H9 (cell line): ENCODE measurements around the gene KLHDC7B. TPM values are rescaled to one million over a fixed set of nuclear protein-coding genes. Genes with fewer than 3 reads are reported as not detected.

ENCODE experiments used
- DNase-seq: peaks from one replicate; pipeline ENCODE4 v3.0.0-alpha.2; 2017
- H2AFZ ChIP-seq: one replicate; pipeline ENCODE4 v1.6.1; 2013; ENCODE audit warnings: mild to moderate bottlenecking, low read length, control low read depth, moderate library complexity
- H2AK5ac ChIP-seq: 2 replicates; pipeline ENCODE4 v1.6.1; 2013; ENCODE audit warnings: low read length, control low read depth, mixed read lengths; ENCODE audit not compliant: insufficient read length
- H2BK120ac ChIP-seq: one replicate; pipeline ENCODE4 v1.6.1; 2013; ENCODE audit warnings: low read depth, mild to moderate bottlenecking, low read length, control low read depth, inconsistent platforms; ENCODE audit not compliant: poor library complexity, severe bottlenecking
- H2BK12ac ChIP-seq: 2 replicates; pipeline ENCODE4 v1.6.1; 2013; ENCODE audit warnings: low read length, control low read depth, mixed read lengths, low read depth; ENCODE audit not compliant: insufficient read length
- H2BK15ac ChIP-seq: 2 replicates; pipeline ENCODE4 v1.6.1; 2013; ENCODE audit warnings: low read depth, low read length, control low read depth
- H2BK20ac ChIP-seq: one replicate; pipeline ENCODE4 v1.6.1; 2013; ENCODE audit warnings: low read depth, mild to moderate bottlenecking, low read length, control low read depth, inconsistent platforms; ENCODE audit not compliant: poor library complexity, severe bottlenecking
- H2BK5ac ChIP-seq: 2 replicates; pipeline ENCODE4 v1.6.1; 2013; ENCODE audit warnings: low read length, control low read depth, mixed read lengths; ENCODE audit not compliant: insufficient read length
- H3K14ac ChIP-seq: 2 replicates; pipeline ENCODE4 v1.6.1; 2013; ENCODE audit warnings: low read length, control low read depth; ENCODE audit not compliant: insufficient read depth
- H3K18ac ChIP-seq: 2 replicates; pipeline ENCODE4 v1.6.1; 2013; ENCODE audit warnings: low read depth, mild to moderate bottlenecking, mixed read lengths, low read length, control low read depth; ENCODE audit not compliant: insufficient read length
- H3K23ac ChIP-seq: 2 replicates; pipeline ENCODE4 v1.6.1; 2013; ENCODE audit warnings: low read length, control low read depth, mixed read lengths, low read depth; ENCODE audit not compliant: insufficient read length
- H3K23me2 ChIP-seq: 2 replicates; pipeline ENCODE4 v1.6.1; 2013; ENCODE audit warnings: low read depth, mild to moderate bottlenecking, mixed read lengths, low read length, control low read depth; ENCODE audit not compliant: insufficient read length, poor library complexity, severe bottlenecking
- H3K27ac ChIP-seq: 2 replicates; pipeline ENCODE4 v1.5.1; 2013; ENCODE audit warnings: low read length, control low read depth, mixed read lengths, low read depth; ENCODE audit not compliant: insufficient read length
- H3K27me3 ChIP-seq: 2 replicates; pipeline ENCODE4 v1.6.1; 2013; ENCODE audit warnings: low read length, control low read depth, inconsistent platforms; ENCODE audit not compliant: insufficient read depth
- H3K4ac ChIP-seq: 2 replicates; pipeline ENCODE4 v1.6.1; 2013; ENCODE audit warnings: low read depth, mild to moderate bottlenecking, control low read depth, inconsistent platforms, low read length, moderate library complexity
- H3K4me1 ChIP-seq: 2 replicates; pipeline ENCODE4 v1.6.1; 2013; ENCODE audit warnings: low read length, control low read depth, inconsistent platforms; ENCODE audit not compliant: insufficient read depth
- H3K4me2 ChIP-seq: 2 replicates; pipeline ENCODE4 v1.6.1; 2013; ENCODE audit warnings: low read length, control low read depth, mixed read lengths; ENCODE audit not compliant: insufficient read length, insufficient read depth
- H3K56ac ChIP-seq: 2 replicates; pipeline ENCODE4 v1.6.1; 2013; ENCODE audit warnings: low read depth, mild to moderate bottlenecking, mixed read lengths, low read length, control low read depth; ENCODE audit not compliant: insufficient read length
- H3K79me1 ChIP-seq: 2 replicates; pipeline ENCODE4 v1.6.1; 2013; ENCODE audit warnings: low read depth, mild to moderate bottlenecking, moderate library complexity, low read length, control low read depth, inconsistent platforms; ENCODE audit not compliant: insufficient read depth, poor library complexity, severe bottlenecking
- H3K79me2 ChIP-seq: 2 replicates; pipeline ENCODE4 v1.6.1; 2013; ENCODE audit warnings: low read length, control low read depth, inconsistent platforms; ENCODE audit not compliant: insufficient read depth
- H3K9ac ChIP-seq: 2 replicates; pipeline ENCODE4 v1.6.1; 2013; ENCODE audit warnings: low read length, control low read depth, mixed read lengths; ENCODE audit not compliant: insufficient read length; ENCODE audit errors: extremely low read depth
- H3K9me3 ChIP-seq: one replicate; pipeline ENCODE4 v1.6.1; 2013; ENCODE audit warnings: low read depth, low read length, inconsistent platforms; ENCODE audit not compliant: control insufficient read depth
- H3T11ph ChIP-seq: one replicate; pipeline ENCODE4 v1.6.1; 2013; ENCODE audit warnings: mild to moderate bottlenecking, low read length, control low read depth, inconsistent platforms
- H4K20me1 ChIP-seq: one replicate; pipeline ENCODE4 v1.6.1; 2013; ENCODE audit not compliant: control insufficient read depth, insufficient read length, insufficient read depth
- H4K5ac ChIP-seq: 2 replicates; pipeline ENCODE4 v1.6.1; 2013; ENCODE audit warnings: low read depth, mild to moderate bottlenecking, mixed read lengths, low read length, control low read depth; ENCODE audit not compliant: insufficient read length
- H4K8ac ChIP-seq: replicated peaks from 2 replicates; pipeline ENCODE4 v1.6.1; 2013; ENCODE audit warnings: low read length, control low read depth, mixed read lengths, low read depth; ENCODE audit not compliant: insufficient read length
- H4K91ac ChIP-seq: 2 replicates; pipeline ENCODE4 v1.6.1; 2013; ENCODE audit warnings: low read depth, mild to moderate bottlenecking, moderate library complexity, mixed read lengths, low read length, control low read depth; ENCODE audit not compliant: insufficient read length
- H3K27ac Mint-ChIP-seq, 3 experiments: 2 replicates in 2 of 3; 3 replicates in 1 of 3; pipeline ENCODE4 v1.8.0; 2020 to 2021; ENCODE audit warnings: mixed read lengths in 3 of 3, mild to moderate bottlenecking in 1 of 3, moderate library complexity in 1 of 3
- H3K27me3 Mint-ChIP-seq: 2 replicates; pipeline ENCODE4 v1.8.0; 2021; ENCODE audit warnings: low read depth, mild to moderate bottlenecking, moderate library complexity, mixed read lengths
- H3K36me3 Mint-ChIP-seq, 3 experiments: 2 replicates in 2 of 3; 3 replicates in 1 of 3; pipeline ENCODE4 v1.8.0; 2020 to 2021; ENCODE audit warnings: low read depth in 3 of 3, mixed read lengths in 3 of 3; ENCODE audit not compliant: insufficient read depth in 1 of 3
- H3K4me1 Mint-ChIP-seq, 2 experiments: 2 replicates each; pipeline ENCODE4 v1.8.0; 2020; ENCODE audit warnings: mixed read lengths in 2 of 2
- H3K4me3 Mint-ChIP-seq, 2 experiments: 2 replicates in 1 of 2; 3 replicates in 1 of 2; pipeline ENCODE4 v1.8.0; 2020 to 2021; ENCODE audit warnings: mild to moderate bottlenecking in 2 of 2, mixed read lengths in 2 of 2, moderate library complexity in 1 of 2
- H3K9me3 Mint-ChIP-seq, 2 experiments: 2 replicates in 1 of 2; 3 replicates in 1 of 2; pipeline ENCODE4 v1.8.0; 2020; ENCODE audit warnings: mild to moderate bottlenecking in 2 of 2, mixed read lengths in 2 of 2, moderate library complexity in 1 of 2
- WGBS: extraction: QIAGEN DNeasy Blood & Tissue Kit; methylation state at CpG from one replicate; pipeline ENCODE4 v1.1.7; 2013; ENCODE audit warnings: missing lambda C conversion rate, low lambda C conversion rate, mixed read lengths; ENCODE audit not compliant: insufficient read length; ENCODE audit errors: extremely low coverage; 5-methylcytosine and 5-hydroxymethylcytosine counted together
- total RNA-seq: library from RNA; stranded (reverse); gene quantifications from 2 replicates; pipeline ENCODE4 v1.2.1, GENCODE V29; 2021
- TF ChIP-seq, protein P1 (sequence below): fragments of 200-600 bp; sonication (generic); conservative IDR thresholded peaks from 3 replicates; pipeline ENCODE4 v1.8.0; 2021; ENCODE audit warnings: antibody characterized with exemption, mild to moderate bottlenecking

KLHDC7B gene
- total RNA-seq, 1 experiment from 2014 or later: not detected

DNA sequence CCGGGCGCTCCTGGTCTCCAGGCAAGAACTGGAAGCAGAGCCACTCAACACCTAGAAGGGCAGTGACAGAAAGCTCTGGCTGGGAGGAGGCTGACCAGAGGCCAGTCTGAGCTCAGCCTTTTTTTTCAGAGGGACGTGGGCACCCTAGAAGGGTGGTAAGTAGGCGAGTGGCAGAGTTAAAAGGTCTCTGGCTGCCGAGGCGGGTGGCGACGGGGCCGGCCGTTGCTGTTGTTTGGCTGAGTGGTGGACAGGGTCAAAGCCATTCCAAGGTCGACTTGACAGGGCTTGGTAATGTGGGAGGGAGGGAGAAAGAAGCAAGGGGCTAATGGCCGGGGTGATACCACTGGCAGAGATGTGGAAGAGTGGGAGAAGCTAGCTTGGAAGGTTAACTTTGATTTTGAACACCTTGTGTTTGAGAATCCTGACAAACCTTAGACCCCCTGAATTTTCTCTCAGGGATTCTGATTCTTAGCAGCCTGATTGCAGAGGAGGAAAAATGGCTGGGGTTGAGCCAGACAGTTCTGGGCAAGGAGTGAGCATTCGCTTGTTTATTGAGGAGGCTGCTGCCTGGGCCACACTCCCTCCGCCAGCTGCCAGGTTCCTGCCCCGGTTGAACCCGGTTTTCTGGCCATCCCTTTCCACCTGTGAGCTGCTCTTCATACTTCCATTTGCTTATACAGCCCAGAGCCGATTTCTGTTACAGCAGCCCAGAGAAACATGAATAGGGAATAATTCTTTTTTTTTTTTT, 17.9 kb downstream of the KLHDC7B start:
- H3K9ac ChIP-seq: no peak overlapping the region
- no peak overlapping the region for H2AK5ac ChIP-seq
- H2BK20ac ChIP-seq: no peak overlapping the region
- no peak overlapping the region for H3T11ph ChIP-seq
- H3K4ac ChIP-seq: no peak overlapping the region
- no peak overlapping the region for H4K8ac ChIP-seq
- Mint-ChIP-seq H3K27ac (no peak overlapping the region), H3K27me3 (peaks cover 38% of the 10 kb centered on the region), H3K36me3 (peaks cover 0 to 10% (median 7%) of the 10 kb centered on the region in 3 experiments; a peak in 5 of 7 replicates), H3K9me3 (no peaks in the 10 kb centered on the region), H3K4me3 (peak overlapping the region; percentile 81 to 91), H3K4me1 (peaks cover 9 to 10% of the 10 kb centered on the region in 2 experiments)
- H3K23me2 ChIP-seq: no peaks in the 10 kb centered on the region
- no peak overlapping the region for H3K56ac ChIP-seq
- TF ChIP-seq, protein P1, sequence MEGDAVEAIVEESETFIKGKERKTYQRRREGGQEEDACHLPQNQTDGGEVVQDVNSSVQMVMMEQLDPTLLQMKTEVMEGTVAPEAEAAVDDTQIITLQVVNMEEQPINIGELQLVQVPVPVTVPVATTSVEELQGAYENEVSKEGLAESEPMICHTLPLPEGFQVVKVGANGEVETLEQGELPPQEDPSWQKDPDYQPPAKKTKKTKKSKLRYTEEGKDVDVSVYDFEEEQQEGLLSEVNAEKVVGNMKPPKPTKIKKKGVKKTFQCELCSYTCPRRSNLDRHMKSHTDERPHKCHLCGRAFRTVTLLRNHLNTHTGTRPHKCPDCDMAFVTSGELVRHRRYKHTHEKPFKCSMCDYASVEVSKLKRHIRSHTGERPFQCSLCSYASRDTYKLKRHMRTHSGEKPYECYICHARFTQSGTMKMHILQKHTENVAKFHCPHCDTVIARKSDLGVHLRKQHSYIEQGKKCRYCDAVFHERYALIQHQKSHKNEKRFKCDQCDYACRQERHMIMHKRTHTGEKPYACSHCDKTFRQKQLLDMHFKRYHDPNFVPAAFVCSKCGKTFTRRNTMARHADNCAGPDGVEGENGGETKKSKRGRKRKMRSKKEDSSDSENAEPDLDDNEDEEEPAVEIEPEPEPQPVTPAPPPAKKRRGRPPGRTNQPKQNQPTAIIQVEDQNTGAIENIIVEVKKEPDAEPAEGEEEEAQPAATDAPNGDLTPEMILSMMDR: no peak
- no peak overlapping the region for H2AFZ ChIP-seq
- no peak overlapping the region for H2BK15ac ChIP-seq
- H3K23ac ChIP-seq: no peak overlapping the region
- no peaks in the 10 kb centered on the region for H3K79me1 ChIP-seq
- no peaks in the 10 kb centered on the region for H4K20me1 ChIP-seq
- H2BK12ac ChIP-seq: no peak overlapping the region
- H3K18ac ChIP-seq: no peak overlapping the region
- H4K5ac ChIP-seq: no peak overlapping the region
- no peak overlapping the region for H2BK5ac ChIP-seq
- H3K14ac ChIP-seq: no peak overlapping the region
- no peak for DNase-seq
- no peak overlapping the region for H3K27ac ChIP-seq
- H3K27me3 ChIP-seq: no peaks in the 10 kb centered on the region
- H3K79me2 ChIP-seq: no peaks in the 10 kb centered on the region
- no peak overlapping the region for H4K91ac ChIP-seq
- H3K9me3 ChIP-seq: no peaks in the 10 kb centered on the region
- H3K4me2 ChIP-seq: peak overlapping the region; percentile 91
- no peak overlapping the region for H2BK120ac ChIP-seq
- no CpG with 5 or more reads among the region's 17 CpGs for WGBS
- no peaks in the 10 kb centered on the region for H3K4me1 ChIP-seq
